K562 (cell line): ENCODE measurements around the gene JUNB. TPM values are rescaled to one million over a fixed set of nuclear protein-coding genes. Genes with fewer than 3 reads are reported as not detected.

Source experiments
- AFF4 ChIP-seq: sonication (generic); formaldehyde crosslinking; IDR thresholded peaks from 2 replicates; pipeline ENCODE4 v1.8.0; 2023; ENCODE audit warnings: mild to moderate bottlenecking, missing genetic modification reagents
- ARID4B ChIP-seq: sonication (generic); formaldehyde crosslinking; IDR thresholded peaks from 2 replicates; pipeline ENCODE4 v1.8.0; 2022; ENCODE audit warnings: mild to moderate bottlenecking, missing genetic modification reagents
- BCOR ChIP-seq: fragments of 450-650 bp; IDR thresholded peaks from 2 replicates; pipeline ENCODE4 v1.6.1; 2016
- BMI1 ChIP-seq: fragments of 150-350 bp; IDR thresholded peaks from 2 replicates; pipeline ENCODE4 v1.6.1; 2014; ENCODE audit warnings: low read length
- BRD4 ChIP-seq: fragments of 200-600 bp; sonication (generic); IDR thresholded peaks from 2 replicates; pipeline ENCODE4 v1.6.1; 2017; ENCODE audit warnings: inconsistent platforms
- COPS2 ChIP-seq: fragments of 450-650 bp; conservative IDR thresholded peaks from 2 replicates; pipeline ENCODE4 v1.6.1; 2016; ENCODE audit warnings: mild to moderate bottlenecking, moderate library complexity
- CXXC5 ChIP-seq: fragments of 250-450 bp; sonication (Bioruptor Pico); IDR thresholded peaks from 2 replicates; pipeline ENCODE4 v1.8.0; 2022; ENCODE audit warnings: inconsistent platforms, mild to moderate bottlenecking, moderate library complexity
- GATAD2B ChIP-seq: fragments of 450-650 bp; IDR thresholded peaks from 2 replicates; pipeline ENCODE4 v1.6.1; 2017; ENCODE audit warnings: mild to moderate bottlenecking, borderline replicate concordance
- JUND ChIP-seq, 2 experiments: IDR thresholded peaks; 2 replicates in 1 of 2; 3 replicates in 1 of 2; pipeline ENCODE4 v1.6.1; 2011; ENCODE audit warnings: borderline replicate concordance in 2 of 2, low read depth in 2 of 2, low read length in 2 of 2, improper control_type of control experiment in 1 of 2, missing biosample characterization in 1 of 2, missing genetic modification characterization in 1 of 2, missing genetic modification reagents in 1 of 2
- NFXL1 ChIP-seq: fragments of 450-650 bp; formaldehyde crosslinking; IDR thresholded peaks from 2 replicates; pipeline ENCODE4 v1.4.0; 2021; ENCODE audit warnings: mild to moderate bottlenecking
- PHF21A ChIP-seq: fragments of 450-650 bp; IDR thresholded peaks from 2 replicates; pipeline ENCODE4 v1.6.1; 2017; ENCODE audit warnings: low read depth, borderline replicate concordance
- RUNX1 ChIP-seq: sonication (generic); IDR thresholded peaks from 2 replicates; pipeline ENCODE4 v1.6.1; 2016; ENCODE audit warnings: antibody characterized with exemption, low read depth
- SMAD1 ChIP-seq: fragments of 150-350 bp; IDR thresholded peaks from 2 replicates; pipeline ENCODE4 v1.6.1; 2014; ENCODE audit warnings: low read length, low read depth; ENCODE audit not compliant: partially characterized antibody
- SMARCA5 ChIP-seq: fragments of 450-650 bp; IDR thresholded peaks from 2 replicates; pipeline ENCODE4 v1.6.1; 2016
- THAP7 ChIP-seq: fragments of 250-450 bp; sonication (Bioruptor Pico); IDR thresholded peaks from 2 replicates; pipeline ENCODE4 v1.5.0; 2021
- VEZF1 ChIP-seq: fragments of 200-800 bp; sonication (Bioruptor generic); IDR thresholded peaks from 2 replicates; pipeline ENCODE4 v1.6.1; 2017; ENCODE audit warnings: missing genetic modification characterization, missing compliant biosample characterization
- ZC3H8 ChIP-seq: fragments of 450-650 bp; IDR thresholded peaks from 2 replicates; pipeline ENCODE4 v1.6.1; 2017
- ZNF24 ChIP-seq: fragments of 450-650 bp; IDR thresholded peaks from 2 replicates; pipeline ENCODE4 v1.6.1; 2016
- ZNF507 ChIP-seq: conservative IDR thresholded peaks from 2 replicates; pipeline ENCODE4 v1.6.1; 2017; ENCODE audit warnings: missing genetic modification characterization, missing compliant biosample characterization
- ZNF766 ChIP-seq: fragments of 200-800 bp; sonication (Bioruptor generic); conservative IDR thresholded peaks from 2 replicates; pipeline ENCODE4 v1.6.1; 2016; ENCODE audit warnings: missing genetic modification characterization, missing compliant biosample characterization
- polyA plus RNA-seq, 8 experiments: library from polyadenylated mRNA; depleted of rRNA in 4 of 8; stranded (reverse) in 5 of 8; unstranded in 3 of 8; fragments of >200 nt; fragmentation: Nextera tagmentation in 2 of 8; fragmentation: Illumina TruSeq in 1 of 8; extraction: Ambion mirVana in 2 of 8; extraction: Trizol in 1 of 8; gene quantifications; 2 replicates each; pipeline versions ENCODE4 v1.2.1 to v1.2.3, GENCODE V29; 2011 to 2014; ENCODE audit warnings: inconsistent platforms in 1 of 8, missing spikeins in 1 of 8
- total RNA-seq, 7 experiments: library from RNA; depleted of rRNA in 6 of 7; stranded (reverse); fragments of >200 nt in 6 of 7; fragmentation: Illumina TruSeq in 2 of 7; extraction: Trizol in 2 of 7; gene quantifications; 2 replicates each; pipeline versions ENCODE4 v1.2.1 to v1.2.3, GENCODE V29; 2011 to 2021; ENCODE audit warnings: low replicate concordance in 1 of 7

Gene JUNB
- total and polyA plus RNA-seq, 9 of the 15 experiments (the other 6 are each of a cell fraction or from before 2014, with no cell fraction given) = 0.23 to 88.1 (median 13.1) TPM

GRCh38 chr19:12784871-12785430 is 6.3 kb upstream of the JUNB start (continued):
- peak; percentile 56; the same call in 1 of the 2 replicates for TF ChIP-seq SMARCA5
- TF ChIP-seq ZNF766 (CRISPR knock-in tag) = 0 out of 2 replicates have a peak, but pooled peaks have one; percentile 36
- no peak for TF ChIP-seq BRD4
- no peak for TF ChIP-seq CXXC5 (CRISPR knock-in tag)
- no peak for TF ChIP-seq AFF4 (CRISPR knock-in tag)
- TF ChIP-seq PHF21A = no peak
- TF ChIP-seq JUND (IDR thresholded peaks at IDR 0.05; ENCODE audit: borderline replicate concordance, low read depth, low read length) = no peak
- no peak for TF ChIP-seq JUND (tag; IDR thresholded peaks at IDR 0.05; ENCODE audit: borderline replicate concordance, low read depth, low read length)
- TF ChIP-seq COPS2 = no peak
- peak; percentile 34; the same call in 1 of the 2 replicates for TF ChIP-seq BCOR
- TF ChIP-seq SMAD1 = no peak
- no peak for TF ChIP-seq THAP7 (CRISPR knock-in tag)
- TF ChIP-seq RUNX1 = peak; percentile 44; the same call in 1 of the 2 replicates
- no peak for TF ChIP-seq GATAD2B
- no peak for TF ChIP-seq BMI1
- TF ChIP-seq ZNF24 = no peak
- no peak for TF ChIP-seq ZNF507 (tag)
- 0 out of 2 replicates have a peak, but pooled peaks have one; percentile 15 for TF ChIP-seq ZC3H8
- TF ChIP-seq VEZF1 = no peak; the same call in 1 of the 2 replicates
- no peak for TF ChIP-seq NFXL1 (CRISPR knock-in tag)
- no peak for TF ChIP-seq ARID4B
